GM21360 (cell line): ENCODE measurements around the gene ZNF564.
"Not testable (repeated sequence)": the region's sequence is repeated elsewhere in the genome, so short reads cannot be mapped to it uniquely, and the experiment has no call there.

Experiments
- ATAC-seq: cut with Tn5 transposase; IDR thresholded peaks from one replicate; pipeline ENCODE4 v1.9.1; 2021; ENCODE audit warnings: mild to moderate bottlenecking, moderate library complexity; ENCODE audit not compliant: unreplicated experiment

Gene ZNF564

GRCh38 chr19:12551060-12551832, at the start of gene ZNF564:
ZNF564 (minus strand) TSS chr19:12551482; CDS start chr19:12551332, 150 bp downstream.
- peak; percentile 91 for ATAC-seq

- no peak for ATAC-seq
Measured at GRCh38 chr19:12597594-12597993, 46.3 kb upstream of the ZNF564 start.

DNA sequence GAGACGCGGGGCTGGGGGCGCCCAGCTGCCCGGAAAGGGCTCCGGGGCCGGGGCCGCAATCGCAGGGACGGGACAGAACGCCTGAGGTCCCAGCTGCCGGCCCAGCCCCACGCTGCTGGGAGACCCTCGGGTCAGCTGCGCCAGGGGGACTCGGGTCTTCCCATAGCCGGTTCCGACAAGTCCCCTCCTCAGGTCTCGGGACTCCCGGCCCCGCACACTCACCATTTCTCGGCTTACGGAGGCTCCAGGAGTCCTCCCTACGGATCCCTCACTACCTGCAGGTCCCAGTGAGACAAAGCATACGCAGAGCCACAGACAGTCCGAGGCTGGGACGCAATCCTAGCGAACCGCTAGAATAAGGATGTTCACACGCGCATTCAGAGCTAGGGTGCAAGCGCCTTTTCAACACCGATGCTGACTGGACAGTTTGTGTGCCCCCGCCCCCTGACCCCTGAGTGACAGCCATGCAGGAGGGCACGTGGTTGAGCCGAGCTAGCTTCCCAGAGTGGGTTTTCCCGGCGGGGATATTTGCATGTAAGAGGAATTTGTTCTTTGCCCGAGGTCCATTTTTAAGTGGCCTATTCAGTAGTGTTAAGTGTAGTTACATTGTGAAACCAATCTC, 45.8 kb upstream of the ZNF564 start:
- no peak for ATAC-seq

DNA sequence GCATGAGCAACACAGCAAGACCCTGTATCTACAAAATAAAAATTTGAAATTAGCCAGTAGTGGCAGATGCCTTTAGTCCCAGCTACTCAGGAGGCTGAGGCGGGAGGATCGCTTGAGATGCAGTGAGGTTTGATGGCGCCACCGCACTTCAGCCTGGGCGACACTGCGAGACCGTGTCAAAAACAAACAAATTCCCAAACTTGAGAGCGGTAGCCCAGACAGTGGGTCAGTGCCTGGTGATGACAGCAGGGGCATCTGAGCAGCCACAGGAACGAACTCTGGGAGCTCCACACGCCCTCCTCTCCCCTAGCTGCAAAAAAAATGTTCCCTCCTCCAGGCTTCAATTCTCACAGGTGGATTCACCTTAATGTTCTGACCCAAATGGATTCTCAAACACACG, 45.2 kb upstream of the ZNF564 start:
- ATAC-seq = no peak

DNA sequence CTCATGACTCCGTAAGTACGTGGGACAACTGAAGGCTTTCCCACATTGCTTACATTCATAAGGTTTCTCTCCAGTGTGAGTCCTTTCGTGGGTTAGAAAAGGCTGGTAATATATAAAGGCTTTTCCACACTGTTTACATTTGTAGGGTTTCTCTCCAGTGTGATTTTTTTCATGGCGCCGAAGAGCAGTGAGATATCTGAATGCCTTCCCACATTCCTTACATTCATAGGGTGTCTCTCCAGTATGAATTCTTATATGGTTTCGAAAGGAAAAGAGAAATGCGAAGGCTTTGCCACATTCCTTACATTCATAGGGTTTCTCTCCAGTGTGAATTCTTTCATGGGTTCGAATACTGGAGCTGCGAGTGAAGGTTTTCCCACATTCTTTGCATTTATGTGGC, 29.8 kb upstream of the ZNF564 start:
- no peak for ATAC-seq

DNA sequence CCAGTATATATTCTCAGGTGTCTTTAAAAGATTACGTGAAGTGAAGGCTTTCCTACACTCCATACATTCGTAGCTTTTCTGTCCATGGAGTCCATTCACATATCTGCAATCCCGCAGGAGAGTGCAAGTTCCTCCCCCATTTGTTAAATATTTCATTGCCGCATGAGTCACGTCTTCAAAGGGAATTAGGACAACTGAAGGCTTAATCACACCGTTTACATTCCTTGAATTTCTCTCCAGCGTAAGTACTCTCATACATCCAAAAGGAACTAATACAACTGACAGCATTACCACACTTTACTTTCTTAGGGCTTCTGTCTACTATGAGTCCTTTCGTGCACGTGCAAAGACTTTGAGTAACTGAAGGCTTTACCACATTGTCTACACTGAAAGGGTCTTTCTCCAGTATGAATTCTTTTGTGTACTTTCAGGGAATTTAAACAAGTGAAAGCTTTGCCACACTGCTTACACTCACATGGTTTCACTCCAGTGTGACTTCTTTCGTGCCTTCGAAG, 29.0 kb upstream of the ZNF564 start:
- ATAC-seq = no peak

GRCh38 chr19:12578641-12579040, 27.4 kb upstream of the ZNF564 start:
- ATAC-seq = no peak

DNA sequence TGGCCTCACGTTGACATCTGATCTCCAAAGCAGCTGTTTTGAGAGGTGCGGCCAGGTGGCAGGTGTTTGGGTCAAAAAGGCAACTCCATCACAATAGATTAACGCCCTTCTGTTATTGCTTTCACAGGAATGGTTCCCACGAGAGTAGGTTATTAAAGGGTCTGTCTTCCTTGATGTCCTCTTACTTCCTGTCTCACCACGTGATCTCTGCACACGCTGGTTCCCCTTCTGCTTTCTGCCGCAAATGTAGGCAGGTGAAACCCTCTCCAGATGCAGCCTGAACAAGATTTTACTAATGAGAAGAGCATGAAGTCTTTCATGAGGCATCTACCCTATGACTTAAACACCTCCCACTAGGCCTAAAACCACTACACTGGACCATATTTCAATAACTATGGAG, 22.8 kb upstream of the ZNF564 start:
- no peak for ATAC-seq

DNA sequence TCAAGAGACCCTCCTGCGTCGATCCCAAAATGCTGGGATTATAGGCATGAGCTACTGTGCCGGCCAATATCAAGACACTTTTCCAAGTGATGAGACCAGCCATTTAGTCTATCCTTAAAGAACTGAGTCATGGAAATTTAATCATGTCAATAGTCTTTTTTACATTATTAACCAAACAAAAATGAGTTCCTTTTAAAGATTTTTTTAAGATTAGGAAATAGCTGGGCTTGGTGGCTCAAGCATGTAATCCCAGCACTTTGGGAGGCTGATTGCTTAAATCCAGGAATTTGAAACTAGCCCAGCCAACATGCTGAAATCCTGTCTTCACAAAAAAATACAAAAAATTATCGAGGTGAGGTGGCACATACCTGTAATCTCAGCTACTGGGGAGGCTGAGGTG, 16.7 kb upstream of the ZNF564 start:
- ATAC-seq = no peak

- ATAC-seq = not testable (repeated sequence)
Measured at GRCh38 chr19:12566380-12566779, 15.1 kb upstream of the ZNF564 start.

GRCh38 chr19:12564016-12564664, 12.9 kb upstream of the ZNF564 start:
- no peak for ATAC-seq

DNA sequence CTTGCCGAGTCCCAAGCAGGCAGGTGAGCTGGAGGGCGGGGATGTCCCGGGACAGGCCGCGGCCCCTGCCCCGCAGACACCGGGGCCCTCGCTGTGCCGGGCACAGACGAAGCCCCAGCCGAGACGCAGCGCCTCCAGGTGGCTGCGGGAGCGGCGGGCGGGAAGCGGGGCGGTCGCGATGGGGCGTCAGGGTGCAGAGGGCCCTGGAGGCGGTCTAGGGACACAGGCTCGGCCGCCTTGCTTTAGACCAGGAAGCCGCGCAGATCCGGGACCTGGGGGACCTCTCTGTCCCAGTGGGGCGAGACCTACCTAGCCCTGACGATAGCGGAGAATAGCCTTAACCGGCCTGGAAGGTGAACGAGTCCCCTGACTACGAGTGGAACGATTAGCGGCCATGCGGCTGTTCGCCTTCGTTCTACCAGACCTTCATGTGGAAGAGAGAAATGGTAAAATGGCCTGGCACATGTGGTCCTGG, 4.2 kb upstream of the ZNF564 start:
- ATAC-seq = no peak

DNA sequence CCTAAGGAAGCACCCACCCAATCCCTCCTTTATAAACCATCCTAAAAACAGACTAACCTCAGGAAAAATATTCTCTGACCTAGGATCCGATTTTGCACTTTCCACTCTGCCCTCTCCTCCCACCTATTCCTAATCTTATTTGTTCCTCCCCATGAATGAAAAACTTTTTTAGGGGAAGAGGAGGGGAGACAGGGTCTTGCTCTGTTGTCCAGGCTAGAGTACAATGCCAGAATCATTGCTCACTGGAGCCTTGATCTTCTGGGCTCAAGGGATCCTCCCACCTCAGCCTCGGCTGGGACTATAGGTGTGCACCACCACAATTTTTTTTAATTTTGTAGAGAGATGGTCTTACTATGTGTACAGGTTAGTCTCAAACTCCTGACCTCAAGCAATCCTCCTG, 4.4 kb downstream of the ZNF564 start:
- no peak for ATAC-seq

- no peak for ATAC-seq
Measured at GRCh38 chr19:12546068-12546467, 5.2 kb downstream of the ZNF564 start.

- ATAC-seq = no peak
Measured at GRCh38 chr19:12545267-12545666, 6.0 kb downstream of the ZNF564 start.

DNA sequence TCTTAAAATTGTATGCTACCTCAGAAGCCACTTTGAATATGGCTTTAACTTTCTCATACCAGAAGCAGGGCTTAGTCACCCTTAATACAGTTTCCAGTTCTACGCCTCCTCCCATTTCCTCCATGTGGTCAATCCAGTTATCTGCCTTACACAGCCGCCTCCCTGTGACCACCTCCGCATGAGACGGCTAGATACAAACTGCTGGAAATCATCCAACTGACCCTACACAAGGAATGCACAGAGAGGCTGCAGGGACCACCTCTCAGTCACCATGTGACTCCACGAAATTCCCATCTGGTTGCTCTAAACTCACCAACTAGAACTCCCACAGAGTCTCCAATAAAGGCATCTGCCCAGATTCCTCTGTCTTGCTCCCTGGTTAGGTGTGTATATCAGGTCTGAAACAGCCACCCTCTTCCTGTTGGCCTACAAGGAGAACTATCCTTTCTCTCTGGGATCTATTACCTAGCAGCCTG, 6.8 kb downstream of the ZNF564 start:
- no peak for ATAC-seq

DNA sequence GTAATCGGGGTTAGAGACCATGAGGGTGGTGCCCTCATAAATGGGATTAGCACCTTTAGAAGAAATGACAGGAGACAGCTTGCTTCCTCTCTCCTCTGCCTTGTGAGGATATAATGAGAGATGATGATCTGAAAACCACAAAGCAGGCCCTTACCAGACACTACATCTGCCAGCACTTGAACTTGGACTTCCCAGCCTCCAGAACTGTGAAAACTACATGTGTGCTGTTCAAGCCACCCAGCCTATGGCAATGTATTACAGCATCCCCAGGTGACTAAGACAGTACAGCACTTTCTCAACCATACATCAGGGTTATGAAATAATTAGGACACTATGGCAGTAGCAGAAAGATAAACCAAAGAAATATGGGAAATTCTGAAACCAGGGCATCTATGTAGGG, 7.4 kb downstream of the ZNF564 start:
- ATAC-seq = no peak

GRCh38 chr19:12527034-12527836, 24.0 kb downstream of the ZNF564 start:
- ATAC-seq = no peak

- ATAC-seq = no peak
Measured at GRCh38 chr19:12526542-12526941, 24.7 kb downstream of the ZNF564 start.

- no peak for ATAC-seq
Measured at GRCh38 chr19:12521996-12522395, 29.3 kb downstream of the ZNF564 start.
